Smooth muscle cell (in vitro differentiated cells): Measurements from ENCODE around the gene ZBTB20. TPM values are rescaled to one million over a fixed set of nuclear protein-coding genes. Genes with fewer than 3 reads are reported as not detected.

Experiments used
- DNase-seq: peaks from one replicate; lab custom pipeline; 2025; ENCODE audit not compliant: unreplicated experiment; lab: John Stamatoyannopoulos, UW
- H2AFZ ChIP-seq: fragments of 200-600 bp; sonication (generic); 2 replicates; pipeline ENCODE4 v1.6.0; 2016; ENCODE audit warnings: antibody characterized with exemption, low read depth, mild to moderate bottlenecking
- H3F3A ChIP-seq: fragments of 200-600 bp; sonication (generic); 2 replicates; pipeline ENCODE4 v1.6.0; 2017; ENCODE audit warnings: antibody characterized with exemption, low read depth
- H3K27ac ChIP-seq: fragments of 200-600 bp; sonication (generic); 2 replicates; pipeline ENCODE4 v1.5.1; 2016; ENCODE audit warnings: low read depth, mild to moderate bottlenecking
- H3K27me3 ChIP-seq: fragments of 200-600 bp; sonication (generic); 2 replicates; pipeline ENCODE4 v1.6.1; 2016; ENCODE audit warnings: low read depth, mild to moderate bottlenecking
- H3K36me3 ChIP-seq: fragments of 200-600 bp; sonication (generic); 2 replicates; pipeline ENCODE4 v1.5.1; 2016; ENCODE audit warnings: low read depth
- H3K4me1 ChIP-seq: fragments of 200-600 bp; sonication (generic); 2 replicates; pipeline ENCODE4 v1.5.1; 2016; ENCODE audit warnings: low read depth
- H3K4me2 ChIP-seq: fragments of 200-600 bp; sonication (generic); 2 replicates; pipeline ENCODE4 v1.6.0; 2016; ENCODE audit warnings: mild to moderate bottlenecking
- H3K4me3 ChIP-seq: fragments of 200-600 bp; sonication (generic); 2 replicates; pipeline ENCODE4 v1.5.1; 2016; ENCODE audit warnings: mild to moderate bottlenecking
- H3K79me2 ChIP-seq: fragments of 200-600 bp; sonication (generic); 2 replicates; pipeline ENCODE4 v1.6.0; 2016; ENCODE audit warnings: low read depth, mild to moderate bottlenecking
- H3K9ac ChIP-seq: fragments of 200-600 bp; sonication (generic); 2 replicates; pipeline ENCODE4 v1.6.0; 2016; ENCODE audit warnings: low read depth
- H3K9me3 ChIP-seq: fragments of 200-600 bp; sonication (generic); replicated peaks from 2 replicates; pipeline ENCODE4 v1.5.1; 2016; ENCODE audit warnings: low read depth
- H4K20me1 ChIP-seq: fragments of 200-600 bp; sonication (generic); 2 replicates; pipeline ENCODE4 v1.6.0; 2016; ENCODE audit warnings: low read depth
- CTCF ChIP-seq: fragments of 200-600 bp; sonication (generic); IDR thresholded peaks from 2 replicates; pipeline ENCODE4 v1.5.1; 2017; ENCODE audit warnings: borderline replicate concordance, mild to moderate bottlenecking, antibody characterized with exemption; ENCODE audit not compliant: insufficient read depth, poor library complexity, severe bottlenecking
- WGBS: methylation state at CpG from one replicate; pipeline ENCODE4 v1.1.7; 2016; ENCODE audit warnings: low lambda C conversion rate; 5-methylcytosine and 5-hydroxymethylcytosine counted together
- polyA plus RNA-seq: library from polyadenylated mRNA; unstranded; fragments of >200 nt; fragmentation: Nextera tagmentation; extraction: Ambion mirVana; gene quantifications from 2 replicates; pipeline ENCODE4 v1.2.1, GENCODE V29; 2016
- total RNA-seq: library from RNA; depleted of rRNA; stranded (reverse); fragments of >200 nt; gene quantifications from 2 replicates; pipeline ENCODE4 v1.2.3, GENCODE V29; 2014

The ZBTB20 gene
- total and polyA plus RNA-seq, 2 experiments from 2014 or later, result 4.9 to 6.8 TPM

GRCh38 chr3:114323546-114324254, 823.4 kb downstream of the ZBTB20 start:
- H4K20me1 ChIP-seq, result no peaks in the 10 kb centered on the region
- H3K4me2 ChIP-seq, result no peak overlapping the region
- no peak for DNase-seq
- 85% methylated on average over 3 of the region's 3 CpGs for whole genome bisulfite sequencing
- no peak overlapping the region for H2AFZ ChIP-seq
- H3K79me2 ChIP-seq, result no peaks in the 10 kb centered on the region
- no peaks in the 10 kb centered on the region for H3K36me3 ChIP-seq
- peaks cover 22% of the 10 kb centered on the region for H3K4me1 ChIP-seq
- H3F3A ChIP-seq, result no peaks in the 10 kb centered on the region
- no peak overlapping the region for H3K27ac ChIP-seq
- no peak overlapping the region for H3K4me3 ChIP-seq
- H3K9me3 ChIP-seq, result no peaks in the 10 kb centered on the region
- no peaks in the 10 kb centered on the region for H3K27me3 ChIP-seq
- H3K9ac ChIP-seq, result no peak overlapping the region
- no peak for TF ChIP-seq CTCF

- no peak for TF ChIP-seq CTCF
Observed at GRCh38 chr3:114320246-114320645, 826.8 kb downstream of the ZBTB20 start.

DNA sequence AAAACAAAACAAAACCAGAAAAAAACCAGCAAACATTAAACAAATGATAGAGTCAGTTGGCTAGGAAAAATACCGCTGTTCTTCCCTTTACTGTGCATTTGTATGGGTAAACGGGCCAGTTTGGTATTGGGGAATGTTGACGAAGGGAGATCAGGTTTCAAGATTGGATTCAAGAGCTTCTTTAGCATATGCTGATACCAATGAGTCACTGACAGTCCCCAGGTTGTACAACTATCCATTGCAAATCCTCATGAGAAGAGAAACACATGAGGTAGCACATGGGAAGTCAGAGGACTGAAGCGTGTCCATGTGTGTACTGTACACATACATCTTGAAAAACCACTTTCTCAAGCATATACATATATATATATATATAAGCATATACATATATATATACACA, 827.6 kb downstream of the ZBTB20 start:
- 34% methylated on average over 4 of the region's 4 CpGs for WGBS
- Histone ChIP-seq H3K4me3 (no peak overlapping the region), H3K27me3 (no peaks in the 10 kb centered on the region), H3K4me1 (peaks cover 13% of the 10 kb centered on the region), H3K36me3 (no peaks in the 10 kb centered on the region), H3K79me2 (no peaks in the 10 kb centered on the region), H3K9ac (no peak overlapping the region), H4K20me1 (no peaks in the 10 kb centered on the region), H3K27ac (no peak overlapping the region), H3F3A (no peaks in the 10 kb centered on the region), H3K9me3 (no peaks in the 10 kb centered on the region), H2AFZ (no peak overlapping the region), H3K4me2 (no peak overlapping the region)
- TF ChIP-seq CTCF, result no peak
- DNase-seq, result no peak

More at GRCh38 chr3:114320246-114320645, 826.8 kb downstream of the ZBTB20 start:
- Histone ChIP-seq H3K4me2 (no peak overlapping the region), H3K9ac (no peak overlapping the region), H4K20me1 (no peaks in the 10 kb centered on the region), H3K4me3 (no peak overlapping the region), H3K36me3 (no peaks in the 10 kb centered on the region), H3K9me3 (no peaks in the 10 kb centered on the region), H3K27ac (no peak overlapping the region), H2AFZ (no peak overlapping the region), H3K79me2 (no peaks in the 10 kb centered on the region), H3K4me1 (peaks cover 17% of the 10 kb centered on the region), H3K27me3 (no peaks in the 10 kb centered on the region), H3F3A (no peaks in the 10 kb centered on the region)
- 88% methylated on average over 1 of the region's 1 CpG for WGBS
- DNase-seq, result no peak

GRCh38 chr3:114318295-114318694, 828.8 kb downstream of the ZBTB20 start:
- Histone ChIP-seq H3K27ac (no peak overlapping the region), H3K4me3 (no peak overlapping the region), H3K4me1 (peaks cover 13% of the 10 kb centered on the region), H3K79me2 (no peaks in the 10 kb centered on the region), H3K9me3 (no peaks in the 10 kb centered on the region), H2AFZ (no peak overlapping the region), H3K4me2 (no peak overlapping the region), H3K9ac (no peak overlapping the region), H3F3A (no peaks in the 10 kb centered on the region), H4K20me1 (no peaks in the 10 kb centered on the region), H3K27me3 (no peaks in the 10 kb centered on the region), H3K36me3 (no peaks in the 10 kb centered on the region)
- TF ChIP-seq CTCF, result no peak
- whole genome bisulfite sequencing, result 86% methylated on average over 5 of the region's 5 CpGs
- no peak for DNase-seq
